ENCODE measurements around the gene CD63. TPM values are rescaled to one million over a fixed set of nuclear protein-coding genes. Genes with fewer than 3 reads are reported as not detected.

The CD63 gene
- total RNA-seq, 1 experiment from 2014 or later = 879 TPM

Other genes starting within 250 kb of the CD63 start
- not detected for gene OR6C68, start 236.6 kb downstream of the CD63 start, total RNA-seq (2021; ENCODE audit: unreplicated experiment)
- gene OR6C4, start 179.4 kb downstream of the CD63 start, total RNA-seq (2021; ENCODE audit: unreplicated experiment) = not detected
- gene OR2AP1, start 156.5 kb downstream of the CD63 start, total RNA-seq (2021; ENCODE audit: unreplicated experiment) = not detected
- gene OR10P1, start 92.1 kb downstream of the CD63 start, total RNA-seq (2021; ENCODE audit: unreplicated experiment) = not detected
- 2.5 TPM for gene ITGA7, start 21.1 kb downstream of the CD63 start, total RNA-seq (2021; ENCODE audit: unreplicated experiment)
- gene BLOC1S1, start 13.0 kb downstream of the CD63 start, total RNA-seq (2021; ENCODE audit: unreplicated experiment) = 87.3 TPM
- 2.8 TPM for gene RDH5, start 8.6 kb downstream of the CD63 start, total RNA-seq (2021; ENCODE audit: unreplicated experiment)
- gene GDF11, start 14.1 kb upstream of the CD63 start, total RNA-seq (2021; ENCODE audit: unreplicated experiment) = 11.8 TPM
- gene SARNP, start 88.7 kb upstream of the CD63 start, total RNA-seq (2021; ENCODE audit: unreplicated experiment) = 69.3 TPM
- 59.6 TPM for gene ORMDL2, start 89.0 kb upstream of the CD63 start, total RNA-seq (2021; ENCODE audit: unreplicated experiment)
- 51.9 TPM for gene DNAJC14, start 100.6 kb upstream of the CD63 start, total RNA-seq (2021; ENCODE audit: unreplicated experiment)
- 0.05 TPM for gene MMP19, start 113.9 kb upstream of the CD63 start, total RNA-seq (2021; ENCODE audit: unreplicated experiment)
- gene PYM1, start 198.9 kb upstream of the CD63 start, total RNA-seq (2021; ENCODE audit: unreplicated experiment) = 32.2 TPM
- gene DGKA, start 202.2 kb upstream of the CD63 start, total RNA-seq (2021; ENCODE audit: unreplicated experiment) = 7.6 TPM
- gene PMEL, start 237.0 kb upstream of the CD63 start, total RNA-seq (2021; ENCODE audit: unreplicated experiment) = 1.2 TPM
- 72.9 TPM for gene CDK2, start 237.8 kb upstream of the CD63 start, total RNA-seq (2021; ENCODE audit: unreplicated experiment)
- gene RAB5B, start 245.1 kb upstream of the CD63 start, total RNA-seq (2021; ENCODE audit: unreplicated experiment) = 102 TPM